ENCODE measurements around the gene EPHA8. TPM values are rescaled to one million over a fixed set of nuclear protein-coding genes. Genes with fewer than 3 reads are reported as not detected.

Gene EPHA8
- total RNA-seq (not detected), total RNA-seq (0 to 0.34 (median 0) reads per million in 172 experiments)
- not detected for polyA plus RNA-seq (2013, experiment 1 of 2)
- polyA plus RNA-seq (2013, experiment 2 of 2) = 0.01 TPM

DNA sequence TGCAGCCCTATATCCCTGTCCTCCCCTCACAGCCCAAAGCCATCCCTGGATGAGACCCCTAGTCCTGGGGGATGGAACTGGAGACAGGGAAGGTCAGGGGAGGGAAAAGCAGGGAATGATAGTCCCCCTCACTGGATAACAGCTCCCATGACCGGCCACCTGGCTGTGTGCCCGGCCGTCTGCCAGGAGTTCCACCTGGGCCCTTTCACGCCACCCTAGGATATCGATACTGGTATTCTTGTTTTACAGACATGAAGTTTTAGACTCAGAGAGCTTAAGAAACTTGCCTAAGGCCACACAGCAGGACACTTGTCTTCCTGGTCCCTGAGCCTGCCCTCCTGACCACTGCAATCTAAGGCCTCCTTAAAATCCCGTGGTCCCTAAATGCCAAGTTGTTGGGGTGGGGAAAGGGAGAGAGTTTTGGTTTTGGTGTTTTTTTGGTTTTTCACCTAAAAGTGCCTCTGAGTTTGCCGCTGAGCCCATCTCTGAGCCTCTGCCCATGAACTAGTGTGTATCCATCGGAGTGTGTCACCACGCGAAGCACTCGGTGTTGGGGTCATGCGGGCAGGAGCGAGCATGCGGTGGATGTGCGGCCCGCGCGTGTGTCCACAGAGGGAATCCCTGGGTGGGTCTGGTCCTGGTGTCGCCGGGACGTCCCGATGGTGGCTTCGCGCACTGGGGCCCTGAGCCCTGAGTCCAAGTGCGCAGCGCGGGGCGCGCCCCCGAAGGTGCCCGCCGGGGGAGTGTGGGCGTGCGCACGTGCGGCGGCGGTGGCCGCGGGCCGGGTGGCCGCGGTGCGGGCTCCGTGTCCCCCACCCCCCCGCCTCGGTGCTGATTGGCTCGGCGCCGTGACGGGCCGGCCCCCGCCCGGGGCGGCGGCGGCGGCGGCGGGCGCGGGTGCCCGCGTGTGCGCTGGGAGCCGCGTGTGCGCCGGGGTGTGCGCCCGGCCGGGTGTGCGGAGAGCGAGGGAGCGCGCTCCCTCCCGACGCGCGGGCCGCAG lies at the start of gene EPHA8:
TSS of gene EPHA8 (plus strand) at position 906 of the 1,000 bp plus-strand sequence. CDS start 147 bp downstream, outside the sequence.
- no peaks in the 10 kb centered on the region for H3K36me3 Mint-ChIP-seq (ENCODE audit: low read depth)

DNA sequence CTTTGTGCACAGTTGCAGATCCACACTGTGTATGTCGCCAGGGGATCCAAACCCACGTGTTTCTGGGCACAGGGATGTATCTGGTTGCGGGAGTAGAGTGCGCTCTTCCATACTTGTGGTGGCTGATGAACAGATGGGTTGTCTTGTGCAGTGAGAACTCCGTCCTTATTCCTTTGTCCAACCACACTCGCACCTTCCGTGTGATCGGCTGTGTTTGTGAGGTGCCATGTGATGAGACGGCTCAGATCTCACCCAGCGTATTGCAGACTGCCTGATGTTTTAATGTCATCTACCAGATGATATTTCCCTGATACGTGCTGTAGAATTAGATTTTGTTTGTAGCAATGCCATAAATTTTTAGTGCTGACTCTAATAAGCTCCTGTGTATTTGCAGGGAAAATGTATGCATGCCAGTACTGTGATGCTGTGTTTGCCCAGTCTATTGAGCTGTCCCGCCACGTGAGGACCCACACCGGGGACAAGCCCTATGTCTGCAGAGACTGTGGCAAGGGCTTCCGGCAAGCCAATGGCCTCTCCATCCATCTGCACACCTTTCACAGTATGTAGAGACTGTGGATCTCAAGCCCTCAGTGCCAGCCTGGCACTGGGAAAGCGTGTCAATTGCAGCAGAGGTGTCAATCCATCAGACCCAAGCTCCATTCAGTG lies 46.2 kb upstream of the EPHA8 start:
- H3K9me3 ChIP-seq (ENCODE audit: control insufficient read depth in 1 of 2, insufficient read depth in 1 of 2, low read length in 2 of 2) = no peaks in the 10 kb centered on the region
- ChIA-PET CTCF (no interaction called here), POLR2A (no interaction called here)
- no peak overlapping the region for H3K4me3 Mint-ChIP-seq
- no peaks in the 10 kb centered on the region for H3K27me3 Mint-ChIP-seq
- no peaks in the 10 kb centered on the region for H3K27me3 ChIP-seq (ENCODE audit: control insufficient read depth in 1 of 2, insufficient read depth in 2 of 2, low read length in 2 of 2)
- H3K27ac Mint-ChIP-seq = no peak overlapping the region
- peaks cover 93% of the 10 kb centered on the region for H3K36me3 ChIP-seq (ENCODE audit: insufficient read depth, low read length)
- no peaks in the 10 kb centered on the region for H3K9me3 Mint-ChIP-seq
- no peak for ATAC-seq (ENCODE audit: poor library complexity)
- TF ChIP-seq, protein P1, sequence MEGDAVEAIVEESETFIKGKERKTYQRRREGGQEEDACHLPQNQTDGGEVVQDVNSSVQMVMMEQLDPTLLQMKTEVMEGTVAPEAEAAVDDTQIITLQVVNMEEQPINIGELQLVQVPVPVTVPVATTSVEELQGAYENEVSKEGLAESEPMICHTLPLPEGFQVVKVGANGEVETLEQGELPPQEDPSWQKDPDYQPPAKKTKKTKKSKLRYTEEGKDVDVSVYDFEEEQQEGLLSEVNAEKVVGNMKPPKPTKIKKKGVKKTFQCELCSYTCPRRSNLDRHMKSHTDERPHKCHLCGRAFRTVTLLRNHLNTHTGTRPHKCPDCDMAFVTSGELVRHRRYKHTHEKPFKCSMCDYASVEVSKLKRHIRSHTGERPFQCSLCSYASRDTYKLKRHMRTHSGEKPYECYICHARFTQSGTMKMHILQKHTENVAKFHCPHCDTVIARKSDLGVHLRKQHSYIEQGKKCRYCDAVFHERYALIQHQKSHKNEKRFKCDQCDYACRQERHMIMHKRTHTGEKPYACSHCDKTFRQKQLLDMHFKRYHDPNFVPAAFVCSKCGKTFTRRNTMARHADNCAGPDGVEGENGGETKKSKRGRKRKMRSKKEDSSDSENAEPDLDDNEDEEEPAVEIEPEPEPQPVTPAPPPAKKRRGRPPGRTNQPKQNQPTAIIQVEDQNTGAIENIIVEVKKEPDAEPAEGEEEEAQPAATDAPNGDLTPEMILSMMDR (IDR thresholded peaks at IDR 0.05) = no peak
- DNase-seq = no peak
- H3K4me3 ChIP-seq (ENCODE audit: low read length) = no peak overlapping the region
- no peak overlapping the region for H3K27ac ChIP-seq (ENCODE audit: low read depth in 1 of 2, low read length in 2 of 2)
- intact Hi-C loops (cut with DNase I, micrococcal nuclease) = no loop called here
- H3K4me1 Mint-ChIP-seq (ENCODE audit: low read depth) = no peaks in the 10 kb centered on the region
- peaks cover 98% of the 10 kb centered on the region for H3K36me3 Mint-ChIP-seq (ENCODE audit: low read depth)
- H3K4me1 ChIP-seq (ENCODE audit: insufficient read depth, low read length) = no peaks in the 10 kb centered on the region

More for the DNA sequence above, at the start of gene EPHA8:
- ChIA-PET CTCF (no interaction called here), POLR2A (no interaction called here)
- peaks cover 65% of the 10 kb centered on the region for H3K27me3 Mint-ChIP-seq
- Histone ChIP-seq H3K27me3 (ENCODE audit: control insufficient read depth in 1 of 2, insufficient read depth in 2 of 2, low read length in 2 of 2) (peaks cover 30 to 57% of the 10 kb centered on the region in 2 experiments), H3K9me3 (ENCODE audit: control insufficient read depth in 1 of 2, insufficient read depth in 1 of 2, low read length in 2 of 2) (no peaks in the 10 kb centered on the region), H3K4me1 (ENCODE audit: insufficient read depth, low read length) (no peaks in the 10 kb centered on the region), H3K36me3 (ENCODE audit: insufficient read depth, low read length) (no peaks in the 10 kb centered on the region), H3K4me3 (ENCODE audit: low read length) (no peak within 1 kb of the TSS), H3K27ac (ENCODE audit: low read depth in 1 of 2, low read length in 2 of 2) (no peak within 1 kb of the TSS)
- H3K27ac Mint-ChIP-seq = no peak within 1 kb of the TSS
- ATAC-seq (ENCODE audit: poor library complexity) = no peak
- no peak for DNase-seq
- peaks cover 5% of the 10 kb centered on the region for H3K4me1 Mint-ChIP-seq (ENCODE audit: low read depth)
- TF ChIP-seq, protein P1 (IDR thresholded peaks at IDR 0.05) = no peak
- no peak within 1 kb of the TSS for H3K4me3 Mint-ChIP-seq
- no peaks in the 10 kb centered on the region for H3K9me3 Mint-ChIP-seq
- intact Hi-C loops (cut with DNase I, micrococcal nuclease) = no loop called here

GRCh38 chr1:22517956-22518355 lies 45.3 kb upstream of the EPHA8 start:
- Mint-ChIP-seq H3K4me3 (no peak overlapping the region), H3K27ac (no peak overlapping the region), H3K36me3 (ENCODE audit: low read depth) (peaks cover 95% of the 10 kb centered on the region), H3K4me1 (ENCODE audit: low read depth) (no peaks in the 10 kb centered on the region), H3K9me3 (no peaks in the 10 kb centered on the region), H3K27me3 (no peaks in the 10 kb centered on the region)
- no peaks in the 10 kb centered on the region for H3K27me3 ChIP-seq (ENCODE audit: control insufficient read depth in 1 of 2, insufficient read depth in 2 of 2, low read length in 2 of 2)
- no peak overlapping the region for H3K4me3 ChIP-seq (ENCODE audit: low read length)
- CTCF ChIA-PET = no interaction called here
- ATAC-seq (ENCODE audit: poor library complexity) (no peak), DNase-seq (no peak)
- H3K36me3 ChIP-seq (ENCODE audit: insufficient read depth, low read length) = peaks cover 88% of the 10 kb centered on the region
- intact Hi-C loops (cut with DNase I, micrococcal nuclease) = no loop called here
- H3K4me1 ChIP-seq (ENCODE audit: insufficient read depth, low read length) = no peaks in the 10 kb centered on the region
- POLR2A ChIA-PET = no interaction called here
- H3K9me3 ChIP-seq (ENCODE audit: control insufficient read depth in 1 of 2, insufficient read depth in 1 of 2, low read length in 2 of 2) = no peaks in the 10 kb centered on the region
- TF ChIP-seq, protein P1 (IDR thresholded peaks at IDR 0.05) = no peak
- H3K27ac ChIP-seq (ENCODE audit: low read depth in 1 of 2, low read length in 2 of 2) = no peak overlapping the region

Data from CD4-positive, alpha-beta T cell (primary cell).